HEK293 (cell line): ENCODE results near the gene DGCR2.

Experiments
- CTCF ChIA-PET: fragments of 350-600 bp; formaldehyde crosslinking; extraction: SDS; loops from one replicate; lab custom pipeline; 2021; ENCODE audit warnings: antibody characterized with exemption; lab: Yijun Ruan, JAX
- POLR2A ChIA-PET: fragments of 300-600 bp; formaldehyde crosslinking; extraction: SDS; loops from one replicate; lab custom pipeline; 2020; ENCODE audit warnings: antibody characterized with exemption, inconsistent platforms; lab: Yijun Ruan, JAX
- H3K27ac ChIP-seq: fragments of 200-500 bp; sonication (Bioruptor generic); 2 replicates; pipeline ENCODE4 v1.5.1; 2014; ENCODE audit warnings: low read depth, low read length, control low read depth, inconsistent platforms; ENCODE audit errors: extremely low read depth
- H3K36me3 ChIP-seq, 2 experiments: fragments of 200-500 bp in 1 of 2; sonication (Bioruptor generic) in 1 of 2; 1 replicate in 1 of 2; 2 replicates in 1 of 2; pipeline ENCODE4 v1.5.1; 2014 to 2017; ENCODE audit warnings: inconsistent platforms in 2 of 2, low read length in 2 of 2; ENCODE audit not compliant: control insufficient read depth in 2 of 2, insufficient read depth in 1 of 2
- H3K4me1 ChIP-seq: fragments of 200-500 bp; sonication (Bioruptor generic); 2 replicates; pipeline ENCODE4 v1.5.1; 2014; ENCODE audit warnings: mild to moderate bottlenecking, low read length, inconsistent platforms; ENCODE audit not compliant: control insufficient read depth, insufficient read depth
- H3K4me3 ChIP-seq: 2 replicates; pipeline ENCODE4 v1.5.1; 2011; ENCODE audit warnings: low read depth, mild to moderate bottlenecking, control low read depth, low read length, moderate library complexity
- H3K9me3 ChIP-seq: fragments of 200-500 bp; sonication (Bioruptor generic); 2 replicates; pipeline ENCODE4 v1.5.1; 2014; ENCODE audit warnings: low read depth, low read length, inconsistent platforms; ENCODE audit not compliant: control insufficient read depth, insufficient read depth
- BCL11A ChIP-seq: fragments of 450-650 bp; formaldehyde crosslinking; IDR thresholded peaks from 2 replicates; pipeline ENCODE4 v1.5.1; 2016; ENCODE audit warnings: low read depth, missing biosample characterization, missing genetic modification characterization
- GLIS2 ChIP-seq: fragments of 450-650 bp; formaldehyde crosslinking; IDR thresholded peaks from 2 replicates; pipeline ENCODE4 v1.5.1; 2016; ENCODE audit warnings: missing biosample characterization, missing genetic modification characterization
- HOXD13 ChIP-seq: sonication (generic); formaldehyde crosslinking; IDR thresholded peaks from 2 replicates; pipeline ENCODE4 v1.8.0; 2022; ENCODE audit warnings: missing genetic modification reagents, borderline replicate concordance
- KLF8 ChIP-seq: fragments of 450-650 bp; formaldehyde crosslinking; IDR thresholded peaks from 2 replicates; pipeline ENCODE4 v1.5.1; 2016; ENCODE audit warnings: missing biosample characterization, missing genetic modification characterization
- MYNN ChIP-seq: fragments of 450-650 bp; formaldehyde crosslinking; IDR thresholded peaks from 2 replicates; pipeline ENCODE4 v1.5.1; 2016; ENCODE audit warnings: missing biosample characterization, missing genetic modification characterization, borderline replicate concordance
- OSR2 ChIP-seq: fragments of 450-650 bp; formaldehyde crosslinking; IDR thresholded peaks from 2 replicates; pipeline ENCODE4 v1.5.1; 2016; ENCODE audit warnings: missing biosample characterization, missing genetic modification characterization
- PRDM1 ChIP-seq: fragments of 450-650 bp; formaldehyde crosslinking; IDR thresholded peaks from 2 replicates; pipeline ENCODE4; 2016; ENCODE audit warnings: missing biosample characterization, missing genetic modification characterization
- ZBTB20 ChIP-seq: fragments of 450-650 bp; formaldehyde crosslinking; IDR thresholded peaks from 2 replicates; pipeline ENCODE4 v1.5.1; 2016; ENCODE audit warnings: missing biosample characterization, missing genetic modification characterization
- ZBTB21 ChIP-seq: fragments of 450-650 bp; formaldehyde crosslinking; IDR thresholded peaks from 2 replicates; pipeline ENCODE4 v1.5.1; 2017; ENCODE audit warnings: missing biosample characterization, missing genetic modification characterization
- ZFP41 ChIP-seq: fragments of 450-650 bp; formaldehyde crosslinking; IDR thresholded peaks from 2 replicates; pipeline ENCODE4 v1.5.1; 2016; ENCODE audit warnings: missing biosample characterization, missing genetic modification characterization, borderline replicate concordance
- ZNF133 ChIP-seq: fragments of 450-650 bp; formaldehyde crosslinking; IDR thresholded peaks from 2 replicates; pipeline ENCODE4 v1.5.1; 2016; ENCODE audit warnings: missing biosample characterization, missing genetic modification characterization
- ZNF169 ChIP-seq: fragments of 450-650 bp; formaldehyde crosslinking; IDR thresholded peaks from 2 replicates; pipeline ENCODE4 v1.5.1; 2016; ENCODE audit warnings: missing biosample characterization, missing genetic modification characterization
- ZNF19 ChIP-seq: fragments of 450-650 bp; formaldehyde crosslinking; IDR thresholded peaks from 2 replicates; pipeline ENCODE4; 2016; ENCODE audit warnings: missing biosample characterization, missing genetic modification characterization, low read depth
- ZNF248 ChIP-seq: fragments of 450-650 bp; formaldehyde crosslinking; IDR thresholded peaks from 2 replicates; pipeline ENCODE4 v1.5.1; 2017; ENCODE audit warnings: missing biosample characterization, missing genetic modification characterization
- ZNF266 ChIP-seq: fragments of 450-650 bp; formaldehyde crosslinking; IDR thresholded peaks from 2 replicates; pipeline ENCODE4 v1.5.1; 2016; ENCODE audit warnings: missing biosample characterization, missing genetic modification characterization, low read depth
- ZNF302 ChIP-seq: fragments of 450-650 bp; formaldehyde crosslinking; IDR thresholded peaks from 2 replicates; pipeline ENCODE4 v1.5.1; 2016; ENCODE audit warnings: missing biosample characterization, missing genetic modification characterization, low read depth
- ZNF311 ChIP-seq: fragments of 450-650 bp; formaldehyde crosslinking; IDR thresholded peaks from 2 replicates; pipeline ENCODE4 v1.5.1; 2017; ENCODE audit warnings: missing biosample characterization, missing genetic modification characterization, borderline replicate concordance
- ZNF433 ChIP-seq: fragments of 450-650 bp; formaldehyde crosslinking; IDR thresholded peaks from 2 replicates; pipeline ENCODE4 v1.5.1; 2016; ENCODE audit warnings: missing biosample characterization, missing genetic modification characterization, low read depth
- ZNF510 ChIP-seq: fragments of 450-650 bp; formaldehyde crosslinking; IDR thresholded peaks from 2 replicates; pipeline ENCODE4 v1.5.1; 2018; ENCODE audit warnings: mild to moderate bottlenecking, missing genetic modification characterization, missing biosample characterization; ENCODE audit not compliant: insufficient replicate concordance
- ZNF544 ChIP-seq: fragments of 450-650 bp; formaldehyde crosslinking; IDR thresholded peaks from 2 replicates; pipeline ENCODE4 v1.5.0; 2017; ENCODE audit warnings: missing biosample characterization, missing genetic modification characterization
- ZNF561 ChIP-seq: fragments of 450-650 bp; IDR thresholded peaks from 2 replicates; pipeline ENCODE4 v1.5.1; 2018; ENCODE audit warnings: missing biosample characterization, missing genetic modification characterization, borderline replicate concordance
- ZNF596 ChIP-seq: fragments of 450-650 bp; IDR thresholded peaks from 2 replicates; pipeline ENCODE4 v1.5.0; 2018; ENCODE audit warnings: missing biosample characterization, mild to moderate bottlenecking, missing genetic modification characterization, moderate library complexity
- ZNF76 ChIP-seq: fragments of 450-650 bp; formaldehyde crosslinking; IDR thresholded peaks from 2 replicates; pipeline ENCODE4; 2016; ENCODE audit warnings: low read depth, missing biosample characterization, missing genetic modification characterization, borderline replicate concordance
- ZNF768 ChIP-seq: fragments of 450-650 bp; formaldehyde crosslinking; IDR thresholded peaks from 2 replicates; pipeline ENCODE4 v1.5.1; 2018; ENCODE audit warnings: missing biosample characterization, mild to moderate bottlenecking, missing genetic modification characterization
- ZNF837 ChIP-seq: fragments of 450-650 bp; formaldehyde crosslinking; IDR thresholded peaks from 2 replicates; pipeline ENCODE4 v1.5.1; 2016; ENCODE audit warnings: missing biosample characterization, missing genetic modification characterization
- TF ChIP-seq, protein P1 (sequence below): fragments of 450-650 bp; formaldehyde crosslinking; IDR thresholded peaks from 2 replicates; pipeline ENCODE4 v1.5.1; 2016; ENCODE audit warnings: missing biosample characterization, missing genetic modification characterization
- TF ChIP-seq, protein P2 (sequence below): fragments of 450-650 bp; formaldehyde crosslinking; IDR thresholded peaks from 2 replicates; pipeline ENCODE4 v1.5.1; 2016; ENCODE audit warnings: missing biosample characterization, missing genetic modification characterization
- TF ChIP-seq, protein P3 (sequence below): fragments of 450-650 bp; formaldehyde crosslinking; IDR thresholded peaks from 2 replicates; pipeline ENCODE4 v1.5.1; 2016; ENCODE audit warnings: missing biosample characterization, missing genetic modification characterization, borderline replicate concordance

DGCR2 gene

DNA sequence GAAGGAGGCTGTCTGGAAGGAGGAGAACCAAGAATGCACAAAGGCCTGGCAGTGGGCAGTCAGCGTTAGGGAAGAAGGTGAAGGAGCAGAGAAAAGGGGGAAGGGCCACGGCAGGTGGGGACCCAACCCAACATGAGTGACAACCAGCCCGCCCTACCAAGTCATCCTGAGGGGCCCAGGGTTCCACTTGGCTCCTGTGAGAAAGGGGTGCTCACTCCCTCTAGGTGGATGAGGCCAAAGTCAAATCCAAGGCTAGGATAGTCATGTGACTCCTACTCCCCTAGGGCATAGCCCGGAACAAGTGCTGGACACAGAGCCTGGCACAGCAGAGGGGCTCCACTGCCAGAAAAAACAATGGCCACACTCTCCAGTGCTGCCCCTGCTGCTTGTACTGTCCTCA lies 2.2 kb upstream of the DGCR2 start:
- Histone ChIP-seq H3K36me3 (peaks cover 0 to 9% of the 10 kb centered on the region in 2 experiments; a peak in 1 of 3 replicates), H3K9me3 (no peaks in the 10 kb centered on the region), H3K4me3 (no peak overlapping the region), H3K4me1 (no peaks in the 10 kb centered on the region), H3K27ac (no peak overlapping the region)
- TF ChIP-seq ZNF596 (tag by site-specific recombination) (no peak), ZNF248 (tag by site-specific recombination) (no peak), ZNF133 (tag by site-specific recombination) (no peak), ZNF768 (tag by site-specific recombination) (no peak), BCL11A (tag by site-specific recombination) (no peak), ZBTB21 (tag by site-specific recombination) (no peak), ZNF19 (no peak), MYNN (tag by site-specific recombination) (no peak), HOXD13 (CRISPR knock-in tag) (no peak), GLIS2 (tag by site-specific recombination) (no peak), PRDM1 (tag by site-specific recombination) (no peak), ZNF433 (no peak), ZNF302 (no peak), ZNF311 (no peak), KLF8 (no peak)
- TF ChIP-seq, protein P1, sequence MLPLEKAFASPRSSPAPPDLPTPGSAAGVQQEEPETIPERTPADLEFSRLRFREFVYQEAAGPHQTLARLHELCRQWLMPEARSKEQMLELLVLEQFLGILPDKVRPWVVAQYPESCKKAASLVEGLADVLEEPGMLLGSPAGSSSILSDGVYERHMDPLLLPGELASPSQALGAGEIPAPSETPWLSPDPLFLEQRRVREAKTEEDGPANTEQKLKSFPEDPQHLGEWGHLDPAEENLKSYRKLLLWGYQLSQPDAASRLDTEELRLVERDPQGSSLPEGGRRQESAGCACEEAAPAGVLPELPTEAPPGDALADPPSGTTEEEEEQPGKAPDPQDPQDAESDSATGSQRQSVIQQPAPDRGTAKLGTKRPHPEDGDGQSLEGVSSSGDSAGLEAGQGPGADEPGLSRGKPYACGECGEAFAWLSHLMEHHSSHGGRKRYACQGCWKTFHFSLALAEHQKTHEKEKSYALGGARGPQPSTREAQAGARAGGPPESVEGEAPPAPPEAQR = no peak
- TF ChIP-seq, protein P2, sequence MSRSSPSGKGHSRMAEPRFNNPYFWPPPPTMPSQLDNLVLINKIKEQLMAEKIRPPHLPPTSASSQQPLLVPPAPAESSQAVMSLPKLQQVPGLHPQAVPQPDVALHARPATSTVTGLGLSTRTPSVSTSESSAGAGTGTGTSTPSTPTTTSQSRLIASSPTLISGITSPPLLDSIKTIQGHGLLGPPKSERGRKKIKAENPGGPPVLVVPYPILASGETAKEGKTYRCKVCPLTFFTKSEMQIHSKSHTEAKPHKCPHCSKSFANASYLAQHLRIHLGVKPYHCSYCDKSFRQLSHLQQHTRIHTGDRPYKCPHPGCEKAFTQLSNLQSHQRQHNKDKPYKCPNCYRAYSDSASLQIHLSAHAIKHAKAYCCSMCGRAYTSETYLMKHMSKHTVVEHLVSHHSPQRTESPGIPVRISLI (tag by site-specific recombination) = no peak
- TF ChIP-seq, protein P3, sequence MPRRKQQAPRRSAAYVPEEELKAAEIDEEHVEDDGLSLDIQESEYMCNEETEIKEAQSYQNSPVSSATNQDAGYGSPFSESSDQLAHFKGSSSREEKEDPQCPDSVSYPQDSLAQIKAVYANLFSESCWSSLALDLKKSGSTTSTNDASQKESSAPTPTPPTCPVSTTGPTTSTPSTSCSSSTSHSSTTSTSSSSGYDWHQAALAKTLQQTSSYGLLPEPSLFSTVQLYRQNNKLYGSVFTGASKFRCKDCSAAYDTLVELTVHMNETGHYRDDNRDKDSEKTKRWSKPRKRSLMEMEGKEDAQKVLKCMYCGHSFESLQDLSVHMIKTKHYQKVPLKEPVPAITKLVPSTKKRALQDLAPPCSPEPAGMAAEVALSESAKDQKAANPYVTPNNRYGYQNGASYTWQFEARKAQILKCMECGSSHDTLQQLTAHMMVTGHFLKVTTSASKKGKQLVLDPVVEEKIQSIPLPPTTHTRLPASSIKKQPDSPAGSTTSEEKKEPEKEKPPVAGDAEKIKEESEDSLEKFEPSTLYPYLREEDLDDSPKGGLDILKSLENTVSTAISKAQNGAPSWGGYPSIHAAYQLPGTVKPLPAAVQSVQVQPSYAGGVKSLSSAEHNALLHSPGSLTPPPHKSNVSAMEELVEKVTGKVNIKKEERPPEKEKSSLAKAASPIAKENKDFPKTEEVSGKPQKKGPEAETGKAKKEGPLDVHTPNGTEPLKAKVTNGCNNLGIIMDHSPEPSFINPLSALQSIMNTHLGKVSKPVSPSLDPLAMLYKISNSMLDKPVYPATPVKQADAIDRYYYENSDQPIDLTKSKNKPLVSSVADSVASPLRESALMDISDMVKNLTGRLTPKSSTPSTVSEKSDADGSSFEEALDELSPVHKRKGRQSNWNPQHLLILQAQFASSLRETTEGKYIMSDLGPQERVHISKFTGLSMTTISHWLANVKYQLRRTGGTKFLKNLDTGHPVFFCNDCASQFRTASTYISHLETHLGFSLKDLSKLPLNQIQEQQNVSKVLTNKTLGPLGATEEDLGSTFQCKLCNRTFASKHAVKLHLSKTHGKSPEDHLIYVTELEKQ = no peak
- ChIA-PET POLR2A (interaction anchor here (1.8 kb wide), 1 partner anchor 20 kb away, joined by 6 read pairs; the partner anchor contains the start of gene ESS2), CTCF (interaction anchor here (0.7 kb wide), 1 partner anchor 127 kb away, joined by 4 read pairs; no protein-coding TSS in a partner anchor)

DNA sequence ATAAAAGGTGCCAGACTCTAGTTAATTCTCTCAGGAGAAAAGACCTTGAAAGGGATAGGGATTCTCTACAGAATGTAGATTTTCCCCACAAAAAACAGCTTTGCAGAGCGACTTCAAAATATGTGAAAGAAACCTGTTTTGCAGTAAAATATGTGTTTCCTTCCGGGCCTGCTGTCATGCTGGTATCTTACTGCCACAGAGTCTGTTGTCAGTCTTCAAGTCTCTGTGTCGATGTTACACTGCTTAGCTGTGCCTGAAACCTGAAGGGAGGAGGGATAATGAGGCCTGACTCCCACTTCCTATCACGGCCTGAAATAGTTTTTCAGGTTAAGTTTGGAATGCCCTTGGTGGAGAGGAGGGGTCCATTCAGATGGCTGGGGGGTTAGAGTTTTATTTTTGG lies 1.7 kb upstream of the DGCR2 start:
- H3K4me1 ChIP-seq = no peaks in the 10 kb centered on the region
- no peak for TF ChIP-seq ZBTB20
- no peak for TF ChIP-seq OSR2 (tag by site-specific recombination)
- TF ChIP-seq ZNF510 = no peak
- no peak for TF ChIP-seq ZNF561
- TF ChIP-seq ZNF169 (tag by site-specific recombination) = no peak
- TF ChIP-seq ZNF266 (tag by site-specific recombination) = no peak
- TF ChIP-seq ZNF76 (tag by site-specific recombination) = no peak
- no peak for TF ChIP-seq ZNF837 (tag by site-specific recombination)
- TF ChIP-seq ZNF302 = no peak
- no peak for TF ChIP-seq ZNF544
- TF ChIP-seq ZFP41 = no peak
- no peak overlapping the region for H3K27ac ChIP-seq
- no peak overlapping the region for H3K4me3 ChIP-seq
- CTCF ChIA-PET = no interaction called here
- H3K9me3 ChIP-seq = no peaks in the 10 kb centered on the region
- POLR2A ChIA-PET = no interaction called here
- peaks cover 0 to 11% of the 10 kb centered on the region in 2 experiments; a peak in 1 of 3 replicates for H3K36me3 ChIP-seq
